ENCODE data around the gene SNX11.

GRCh38 chr17:48060249-48060648, 47.3 kb upstream of the SNX11 start:
- no peak for TF ChIP-seq FOXK2 (IDR thresholded peaks at IDR 0.05)
- no peak for TF ChIP-seq FOXM1 (IDR thresholded peaks at IDR 0.05; ENCODE audit: borderline replicate concordance)
- TF ChIP-seq SP1 (IDR thresholded peaks at IDR 0.05), result no peak
- no peak for TF ChIP-seq HDGF (IDR thresholded peaks at IDR 0.05; ENCODE audit: borderline replicate concordance)
- TF ChIP-seq ZNF384 (IDR thresholded peaks at IDR 0.05), result no peak
- no peak for TF ChIP-seq ARNT (IDR thresholded peaks at IDR 0.05)
- TF ChIP-seq SUZ12 (IDR thresholded peaks at IDR 0.05), result no peak
- no peak for TF ChIP-seq PKNOX1 (IDR thresholded peaks at IDR 0.05)
- TF ChIP-seq FOXA1 (IDR thresholded peaks at IDR 0.05), result no peak
- no peak for TF ChIP-seq ELF4 (IDR thresholded peaks at IDR 0.05)
- TF ChIP-seq TARDBP (IDR thresholded peaks at IDR 0.05), result no peak
- TF ChIP-seq CTBP1 (IDR thresholded peaks at IDR 0.05; ENCODE audit: borderline replicate concordance), result no peak
- no peak for TF ChIP-seq LEF1 (IDR thresholded peaks at IDR 0.05; ENCODE audit: borderline replicate concordance)

Measured in HEK293T (cell line).